Activated T-helper 1 cell treated with Interleukin-2 at 50 U/mL for 16 hours (primary cell): Measurements from ENCODE around the gene HIVEP1.
A peak's percentile ranks its signal among the peaks of the same experiment; 100 is the strongest.

Source experiments
- DNase-seq: peaks from one replicate; pipeline ENCODE4 v3.0.0-alpha.2; 2020; ENCODE audit warnings: low read depth

HIVEP1 gene

GRCh38 chr6:12049165-12049564, 37.1 kb downstream of the HIVEP1 start:
- no peak for DNase-seq

GRCh38 chr6:12051861-12052368, 39.8 kb downstream of the HIVEP1 start:
- no peak for DNase-seq

GRCh38 chr6:12058172-12058961, 46.3 kb downstream of the HIVEP1 start:
- DNase-seq: no peak

- DNase-seq: peak; percentile 54
Measured at GRCh38 chr6:12060780-12061609, 48.9 kb downstream of the HIVEP1 start.

GRCh38 chr6:12062605-12063004, 50.5 kb downstream of the HIVEP1 start:
- DNase-seq: no peak

GRCh38 chr6:12064131-12064530, 52.0 kb downstream of the HIVEP1 start:
- DNase-seq: no peak

- DNase-seq: no peak
Measured at GRCh38 chr6:12064538-12065071, 52.5 kb downstream of the HIVEP1 start.

- DNase-seq: no peak
Measured at GRCh38 chr6:12065321-12066140, 53.4 kb downstream of the HIVEP1 start.

GRCh38 chr6:12066297-12066696, 54.2 kb downstream of the HIVEP1 start:
- no peak for DNase-seq

GRCh38 chr6:12068899-12069557, 56.9 kb downstream of the HIVEP1 start:
- DNase-seq: no peak

GRCh38 chr6:12069891-12070529, 57.9 kb downstream of the HIVEP1 start:
- no peak for DNase-seq

GRCh38 chr6:12071064-12071615, 59.0 kb downstream of the HIVEP1 start:
- DNase-seq: no peak

- DNase-seq: no peak
Measured at GRCh38 chr6:12075067-12075563, 63.0 kb downstream of the HIVEP1 start.

- no peak for DNase-seq
Measured at GRCh38 chr6:12077021-12077710, 65.1 kb downstream of the HIVEP1 start.

- no peak for DNase-seq
Measured at GRCh38 chr6:12078014-12078413, 65.9 kb downstream of the HIVEP1 start.

- DNase-seq: no peak
Measured at GRCh38 chr6:12081771-12082170, 69.7 kb downstream of the HIVEP1 start.

GRCh38 chr6:12082368-12082767, 70.3 kb downstream of the HIVEP1 start:
- no peak for DNase-seq

GRCh38 chr6:12083302-12083701, 71.2 kb downstream of the HIVEP1 start:
- DNase-seq: no peak

- DNase-seq: no peak
Measured at GRCh38 chr6:12083763-12084162, 71.7 kb downstream of the HIVEP1 start.

- no peak for DNase-seq
Measured at GRCh38 chr6:12084681-12085080, 72.6 kb downstream of the HIVEP1 start.
